Upper lobe of left lung (tissue), 4 donors: ENCODE measurements around the gene FBLN2.

Source experiments
- CTCF ChIP-seq, 6 experiments: fragments of 450-650 bp in 4 of 6; fragments of 200-600 bp in 2 of 6; sonication (generic) in 2 of 6; IDR thresholded peaks; one replicate each; pipeline ENCODE4 v1.5.1; 2016 to 2019; ENCODE audit warnings: antibody characterized with exemption in 6 of 6
- EP300 ChIP-seq, 4 donors: sonication (generic); formaldehyde crosslinking; IDR thresholded peaks; one replicate each; pipeline ENCODE4 v1.5.1; 2017; ENCODE audit warnings: antibody characterized with exemption in 4 of 4, control low read depth in 2 of 4

- no peak for TF ChIP-seq CTCF (IDR thresholded peaks at IDR 0.05)
- no peak for TF ChIP-seq EP300 (IDR thresholded peaks at IDR 0.05)
Measured at GRCh38 chr3:13594991-13595421, 46.1 kb downstream of the FBLN2 start.
